Putamen (tissue), 1 donor: ENCODE measurements around the gene TMEM222.
"Not testable (repeated sequence)": the region's sequence is repeated elsewhere in the genome, so short reads cannot be mapped to it uniquely, and the experiment has no call there.

Experiments
- DNase-seq: peaks from one replicate; pipeline ENCODE4 v3.0.0-alpha.2; 2016; ENCODE audit warnings: low spot score

Gene TMEM222

GRCh38 chr1:27321813-27322568 lies at the start of gene TMEM222:
Gene TMEM222, plus strand, starts transcription at chr1:27322163. Its CDS starts 35 bp downstream, at chr1:27322198.
- peak; percentile 97 for DNase-seq

- no peak for DNase-seq
Measured at GRCh38 chr1:27274204-27274603, 47.8 kb upstream of the TMEM222 start.

GRCh38 chr1:27275696-27276095 lies 46.3 kb upstream of the TMEM222 start:
- no peak for DNase-seq

GRCh38 chr1:27284425-27285273 lies 37.3 kb upstream of the TMEM222 start:
- DNase-seq: peak; percentile 66

- DNase-seq: no peak
Measured at GRCh38 chr1:27285274-27285660, 36.7 kb upstream of the TMEM222 start.

- not testable (repeated sequence) for DNase-seq
Measured at GRCh38 chr1:27285821-27286220, 36.1 kb upstream of the TMEM222 start.

GRCh38 chr1:27289125-27289524 lies 32.8 kb upstream of the TMEM222 start:
- DNase-seq: not testable (repeated sequence)

- no peak for DNase-seq
Measured at GRCh38 chr1:27290581-27290980, 31.4 kb upstream of the TMEM222 start.

GRCh38 chr1:27292106-27292505 lies 29.9 kb upstream of the TMEM222 start:
- no peak for DNase-seq

- DNase-seq: no peak
Measured at GRCh38 chr1:27293915-27294314, 28.0 kb upstream of the TMEM222 start.

GRCh38 chr1:27296773-27297291 lies 25.1 kb upstream of the TMEM222 start:
- peak; percentile 34 for DNase-seq

- no peak for DNase-seq
Measured at GRCh38 chr1:27297903-27298302, 24.1 kb upstream of the TMEM222 start.

GRCh38 chr1:27298632-27299384 lies 23.2 kb upstream of the TMEM222 start:
- no peak for DNase-seq

- no peak for DNase-seq
Measured at GRCh38 chr1:27299385-27300271, 22.3 kb upstream of the TMEM222 start.

- DNase-seq: peak; percentile 89
Measured at GRCh38 chr1:27300341-27301051, 21.5 kb upstream of the TMEM222 start.

GRCh38 chr1:27301052-27301422 lies 20.9 kb upstream of the TMEM222 start:
- no peak for DNase-seq

GRCh38 chr1:27301582-27302199 lies 20.3 kb upstream of the TMEM222 start:
- DNase-seq: no peak

GRCh38 chr1:27302612-27303011 lies 19.4 kb upstream of the TMEM222 start:
- no peak for DNase-seq

GRCh38 chr1:27303509-27303908 lies 18.5 kb upstream of the TMEM222 start:
- no peak for DNase-seq

GRCh38 chr1:27306071-27306470 lies 15.9 kb upstream of the TMEM222 start:
- no peak for DNase-seq
